ACC112 (cell line): ENCODE data around the gene MUC6.

ENCODE experiments used
- H2AFZ ChIP-seq: fragments of 200-600 bp; sonication (generic); one replicate; pipeline ENCODE4 v1.6.0; 2017; ENCODE audit warnings: antibody characterized with exemption, low read length; ENCODE audit not compliant: unreplicated experiment
- H3K27ac ChIP-seq: fragments of 200-600 bp; sonication (generic); 2 replicates; pipeline ENCODE4 v1.5.1; 2014; ENCODE audit warnings: low read depth, mild to moderate bottlenecking, antibody characterized with exemption, low read length, moderate library complexity
- H3K27me3 ChIP-seq: fragments of 200-600 bp; sonication (generic); 2 replicates; pipeline ENCODE4 v1.6.1; 2014; ENCODE audit warnings: mild to moderate bottlenecking, antibody characterized with exemption, low read length, moderate library complexity, mixed read lengths; ENCODE audit not compliant: insufficient read depth
- H3K36me3 ChIP-seq: fragments of 200-600 bp; sonication (generic); 2 replicates; pipeline ENCODE4 v1.6.1; 2016; ENCODE audit warnings: mild to moderate bottlenecking, antibody characterized with exemption, low read length, moderate library complexity, mixed read lengths; ENCODE audit not compliant: insufficient read depth
- H3K4me1 ChIP-seq: fragments of 200-600 bp; sonication (generic); one replicate; pipeline ENCODE4 v1.6.1; 2016; ENCODE audit warnings: low read length, mixed read lengths; ENCODE audit not compliant: insufficient read depth, unreplicated experiment, control insufficient read depth
- H3K4me3 ChIP-seq: fragments of 200-600 bp; sonication (generic); 2 replicates; pipeline ENCODE4 v1.5.1; 2014; ENCODE audit warnings: mild to moderate bottlenecking, low read depth, low read length
- H3K79me2 ChIP-seq: fragments of 200-600 bp; sonication (generic); one replicate; pipeline ENCODE4 v1.6.0; 2016; ENCODE audit warnings: low read length; ENCODE audit not compliant: control insufficient read depth, unreplicated experiment, insufficient read depth

The MUC6 gene

GRCh38 chr11:1059759-1060158 is 23.2 kb upstream of the MUC6 start:
- Histone ChIP-seq H3K79me2 (no peaks in the 10 kb centered on the region), H3K36me3 (no peaks in the 10 kb centered on the region), H2AFZ (no peak overlapping the region), H3K27ac (no peak overlapping the region), H3K4me1 (peaks cover 11% of the 10 kb centered on the region), H3K4me3 (no peak overlapping the region), H3K27me3 (no peaks in the 10 kb centered on the region)

- Histone ChIP-seq H3K36me3 (no peaks in the 10 kb centered on the region), H2AFZ (no peak overlapping the region), H3K4me3 (no peak overlapping the region), H3K27me3 (no peaks in the 10 kb centered on the region), H3K79me2 (no peaks in the 10 kb centered on the region), H3K27ac (no peak overlapping the region), H3K4me1 (peaks cover 11% of the 10 kb centered on the region)
Observed at GRCh38 chr11:1057806-1058205, 21.3 kb upstream of the MUC6 start.

- no peak overlapping the region for H3K4me3 ChIP-seq
- H3K27ac ChIP-seq = no peak overlapping the region
- no peaks in the 10 kb centered on the region for H3K36me3 ChIP-seq
- H3K4me1 ChIP-seq = peaks cover 10% of the 10 kb centered on the region
- H2AFZ ChIP-seq = no peak overlapping the region
- no peaks in the 10 kb centered on the region for H3K79me2 ChIP-seq
- no peaks in the 10 kb centered on the region for H3K27me3 ChIP-seq
Observed at GRCh38 chr11:1055990-1056771, 19.7 kb upstream of the MUC6 start.

- H3K36me3 ChIP-seq = no peaks in the 10 kb centered on the region
- H3K79me2 ChIP-seq = no peaks in the 10 kb centered on the region
- H2AFZ ChIP-seq = no peak overlapping the region
- no peak overlapping the region for H3K4me3 ChIP-seq
- no peaks in the 10 kb centered on the region for H3K27me3 ChIP-seq
- H3K27ac ChIP-seq = no peak overlapping the region
- H3K4me1 ChIP-seq = peaks cover under 1% of the 10 kb centered on the region
Observed at GRCh38 chr11:1055109-1055703, 18.7 kb upstream of the MUC6 start.

- H3K36me3 ChIP-seq = no peaks in the 10 kb centered on the region
- H3K27me3 ChIP-seq = no peaks in the 10 kb centered on the region
- H3K27ac ChIP-seq = no peak overlapping the region
- H3K4me3 ChIP-seq = no peak overlapping the region
- no peak overlapping the region for H2AFZ ChIP-seq
- no peaks in the 10 kb centered on the region for H3K4me1 ChIP-seq
- H3K79me2 ChIP-seq = no peaks in the 10 kb centered on the region
Observed at GRCh38 chr11:1054143-1055108, 17.9 kb upstream of the MUC6 start.

GRCh38 chr11:1053121-1053901 is 16.8 kb upstream of the MUC6 start:
- no peak overlapping the region for H3K4me3 ChIP-seq
- H3K27me3 ChIP-seq = peaks cover 7% of the 10 kb centered on the region
- no peak overlapping the region for H3K27ac ChIP-seq
- no peaks in the 10 kb centered on the region for H3K36me3 ChIP-seq
- H3K79me2 ChIP-seq = no peaks in the 10 kb centered on the region
- H2AFZ ChIP-seq = no peak overlapping the region
- H3K4me1 ChIP-seq = no peaks in the 10 kb centered on the region

- no peak overlapping the region for H3K4me3 ChIP-seq
- H2AFZ ChIP-seq = no peak overlapping the region
- H3K27ac ChIP-seq = no peak overlapping the region
- peaks cover 13% of the 10 kb centered on the region for H3K27me3 ChIP-seq
- H3K4me1 ChIP-seq = no peaks in the 10 kb centered on the region
- no peaks in the 10 kb centered on the region for H3K79me2 ChIP-seq
- H3K36me3 ChIP-seq = no peaks in the 10 kb centered on the region
Observed at GRCh38 chr11:1052133-1053011, 15.9 kb upstream of the MUC6 start.

- H3K27ac ChIP-seq = no peak overlapping the region
- no peaks in the 10 kb centered on the region for H3K36me3 ChIP-seq
- no peak overlapping the region for H2AFZ ChIP-seq
- no peaks in the 10 kb centered on the region for H3K4me1 ChIP-seq
- no peaks in the 10 kb centered on the region for H3K79me2 ChIP-seq
- H3K4me3 ChIP-seq = no peak overlapping the region
- H3K27me3 ChIP-seq = peaks cover 20% of the 10 kb centered on the region
Observed at GRCh38 chr11:1051356-1052132, 15.0 kb upstream of the MUC6 start.
